T-helper 17 cell (primary cell): ENCODE results near the gene ZNF860. TPM values are rescaled to one million over a fixed set of nuclear protein-coding genes. Genes with fewer than 3 reads are reported as not detected.

ENCODE experiments used
- ATAC-seq: fragments of 150-1000 bp; cut with Tn5 transposase; 2 replicates; pipeline ENCODE4 v1.10.0; 2021; ENCODE audit warnings: mild to moderate bottlenecking, moderate library complexity
- DNase-seq, 3 donors: peaks; one replicate each; pipeline versions ENCODE4 v3.0.0 to v3.0.0-alpha.2; 2020 to 2021
- H3K9me3 ChIP-seq: one replicate; pipeline ENCODE4 v1.7.0; 2013; ENCODE audit warnings: low read length, mild to moderate bottlenecking; ENCODE audit not compliant: control insufficient read depth, poor library complexity, severe bottlenecking
- H3K27ac Mint-ChIP-seq: one replicate; pipeline ENCODE4 v1.8.0; 2022; ENCODE audit warnings: mild to moderate bottlenecking, moderate library complexity, mixed read lengths
- H3K27me3 Mint-ChIP-seq: one replicate; pipeline ENCODE4 v1.8.0; 2022; ENCODE audit warnings: mixed read lengths
- H3K36me3 Mint-ChIP-seq: one replicate; pipeline ENCODE4 v1.8.0; 2022; ENCODE audit warnings: low read depth, mixed read lengths
- H3K4me1 Mint-ChIP-seq: one replicate; pipeline ENCODE4 v1.8.0; 2022; ENCODE audit warnings: mild to moderate bottlenecking, mixed read lengths
- H3K4me3 Mint-ChIP-seq: one replicate; pipeline ENCODE4 v1.8.0; 2022; ENCODE audit warnings: mild to moderate bottlenecking, moderate library complexity, mixed read lengths
- total RNA-seq, 4 donors: library from RNA in 2 of 4; stranded (reverse) in 2 of 4; gene quantifications; one replicate each; pipeline ENCODE4 v1.2.3 and lab custom pipeline; 2022 to 2026

The ZNF860 gene
- total RNA-seq, 2 donors from 2014 or later: 0.25 TPM; not detected in 1

DNA sequence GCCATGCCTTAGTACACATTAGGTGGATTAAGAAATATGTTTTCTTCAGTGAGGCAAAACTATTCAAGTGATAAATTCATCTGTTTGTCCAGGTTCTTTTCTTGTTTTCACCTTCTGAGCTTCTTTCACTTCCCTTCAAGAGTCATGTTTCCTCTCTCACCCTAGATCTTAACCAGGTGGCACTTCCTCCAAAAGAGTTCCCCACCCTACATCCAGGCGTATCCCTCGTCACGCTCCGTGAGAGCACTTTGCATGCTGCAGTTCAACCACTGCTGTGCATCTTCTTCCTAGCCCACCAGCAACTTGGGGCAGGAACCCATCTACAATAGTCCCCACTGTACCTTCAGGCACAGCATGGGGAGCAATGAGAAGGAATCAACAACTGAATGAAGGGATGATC, 29.3 kb upstream of the ZNF860 start:
- peak; percentile 67 for ATAC-seq
- no peak for DNase-seq
- no peak overlapping the region for H3K4me3 Mint-ChIP-seq

GRCh38 chr3:31953091-31953490, 28.5 kb upstream of the ZNF860 start:
- Mint-ChIP-seq H3K4me3 (no peak overlapping the region), H3K27me3 (peaks cover 20% of the 10 kb centered on the region), H3K4me1 (peaks cover 3% of the 10 kb centered on the region), H3K27ac (no peak overlapping the region), H3K36me3 (no peaks in the 10 kb centered on the region)
- ATAC-seq (no peak), DNase-seq (no peak)
- H3K9me3 ChIP-seq: peaks cover 2% of the 10 kb centered on the region

More for the DNA sequence above, 29.3 kb upstream of the ZNF860 start:
- Mint-ChIP-seq H3K36me3 (no peaks in the 10 kb centered on the region), H3K27me3 (peaks cover 23% of the 10 kb centered on the region), H3K27ac (no peak overlapping the region), H3K4me1 (peaks cover 3% of the 10 kb centered on the region)
- H3K9me3 ChIP-seq: peaks cover 2% of the 10 kb centered on the region

- peaks cover 2% of the 10 kb centered on the region for H3K9me3 ChIP-seq
- DNase-seq (no peak), ATAC-seq (no peak)
- H3K27me3 Mint-ChIP-seq: peaks cover 14% of the 10 kb centered on the region
- no peak overlapping the region for H3K4me3 Mint-ChIP-seq
- H3K4me1 Mint-ChIP-seq: peaks cover 3% of the 10 kb centered on the region
- H3K36me3 Mint-ChIP-seq: no peaks in the 10 kb centered on the region
- H3K27ac Mint-ChIP-seq: no peak overlapping the region
Observed at GRCh38 chr3:31953636-31954035, 27.9 kb upstream of the ZNF860 start.

GRCh38 chr3:31955581-31955980, 26.0 kb upstream of the ZNF860 start:
- no peak for DNase-seq
- Mint-ChIP-seq H3K27ac (no peak overlapping the region), H3K4me1 (peaks cover 3% of the 10 kb centered on the region), H3K27me3 (peaks cover 23% of the 10 kb centered on the region), H3K4me3 (no peak overlapping the region), H3K36me3 (no peaks in the 10 kb centered on the region)
- no peak for ATAC-seq
- peaks cover 2% of the 10 kb centered on the region for H3K9me3 ChIP-seq

- Mint-ChIP-seq H3K4me1 (peaks cover 3% of the 10 kb centered on the region), H3K27ac (no peak overlapping the region), H3K4me3 (no peak overlapping the region), H3K36me3 (no peaks in the 10 kb centered on the region), H3K27me3 (peaks cover 28% of the 10 kb centered on the region)
- H3K9me3 ChIP-seq: peaks cover 2% of the 10 kb centered on the region
- no peak for DNase-seq
- ATAC-seq: no peak
Observed at GRCh38 chr3:31957106-31957505, 24.4 kb upstream of the ZNF860 start.

GRCh38 chr3:31958701-31959152, 22.8 kb upstream of the ZNF860 start:
- no peak for DNase-seq
- Mint-ChIP-seq H3K27me3 (peaks cover 26% of the 10 kb centered on the region), H3K4me3 (no peak overlapping the region), H3K36me3 (no peaks in the 10 kb centered on the region), H3K27ac (no peak overlapping the region), H3K4me1 (no peaks in the 10 kb centered on the region)
- no peak for ATAC-seq
- peaks cover 2% of the 10 kb centered on the region for H3K9me3 ChIP-seq

DNA sequence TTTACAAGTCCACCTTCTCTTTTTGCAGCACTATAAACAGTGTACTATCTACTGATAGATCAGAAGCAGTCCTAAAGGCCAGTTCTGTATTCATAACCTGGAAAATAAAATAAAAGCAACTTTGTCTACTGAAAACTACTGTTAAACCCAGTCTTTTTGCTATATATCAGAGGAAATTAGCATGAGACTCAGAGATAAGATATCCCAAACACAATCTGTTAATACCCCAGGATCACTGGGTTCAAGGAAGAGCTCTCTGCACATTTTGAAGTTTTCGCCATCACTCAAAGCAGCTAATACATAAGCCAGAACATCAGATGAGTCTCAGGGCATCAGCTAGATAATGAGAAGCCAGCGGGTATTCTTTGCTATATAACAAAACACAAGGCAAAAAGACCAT, 22.3 kb upstream of the ZNF860 start:
- Mint-ChIP-seq H3K27me3 (peaks cover 30% of the 10 kb centered on the region), H3K36me3 (no peaks in the 10 kb centered on the region), H3K4me3 (no peak overlapping the region), H3K27ac (no peak overlapping the region), H3K4me1 (no peaks in the 10 kb centered on the region)
- ATAC-seq: no peak
- DNase-seq: no peak
- peaks cover 2% of the 10 kb centered on the region for H3K9me3 ChIP-seq

DNA sequence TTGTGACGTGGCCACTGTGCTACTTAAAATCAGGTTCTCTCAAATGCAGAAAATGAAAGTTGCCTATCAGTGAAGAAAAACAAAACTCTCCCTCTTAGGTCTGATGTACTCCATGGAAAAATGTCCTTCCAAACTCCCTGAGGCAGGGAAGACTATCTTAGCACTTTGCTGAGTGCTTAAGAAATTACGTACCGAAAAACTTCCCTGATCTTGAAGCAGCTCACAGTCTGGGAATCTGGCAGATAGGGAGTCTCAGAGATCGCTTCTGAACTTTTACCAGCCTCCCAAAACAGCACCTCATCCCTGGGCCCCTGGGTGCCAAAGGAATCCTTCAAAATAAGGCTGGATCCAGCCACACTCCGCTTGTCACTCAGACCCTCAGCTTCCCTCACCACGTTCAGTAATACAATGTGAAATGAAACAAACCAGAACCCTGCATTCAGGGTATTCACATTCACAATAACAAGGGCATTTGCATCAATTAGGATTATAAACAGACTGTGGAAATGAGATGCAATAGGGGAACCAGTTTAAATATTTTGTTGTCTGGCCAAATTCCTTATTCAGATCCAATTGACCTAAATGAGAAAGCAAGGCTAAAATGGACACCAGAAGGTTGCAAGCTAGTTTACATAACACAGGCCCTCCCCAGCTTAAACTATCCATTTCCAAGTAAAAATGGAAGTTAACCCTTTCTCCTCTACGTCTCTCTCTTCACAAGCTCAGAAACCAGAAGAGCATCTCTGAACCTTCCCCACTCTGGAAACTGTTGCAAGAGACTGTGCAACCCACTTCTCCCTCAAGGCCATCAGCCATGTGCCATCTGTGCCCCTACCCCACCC, 21.4 kb upstream of the ZNF860 start:
- no peaks in the 10 kb centered on the region for H3K4me1 Mint-ChIP-seq
- DNase-seq (no peak), ATAC-seq (no peak)
- no peaks in the 10 kb centered on the region for H3K36me3 Mint-ChIP-seq
- peaks cover 2% of the 10 kb centered on the region for H3K9me3 ChIP-seq
- peaks cover 31% of the 10 kb centered on the region for H3K27me3 Mint-ChIP-seq
- no peak overlapping the region for H3K4me3 Mint-ChIP-seq
- H3K27ac Mint-ChIP-seq: no peak overlapping the region

DNA sequence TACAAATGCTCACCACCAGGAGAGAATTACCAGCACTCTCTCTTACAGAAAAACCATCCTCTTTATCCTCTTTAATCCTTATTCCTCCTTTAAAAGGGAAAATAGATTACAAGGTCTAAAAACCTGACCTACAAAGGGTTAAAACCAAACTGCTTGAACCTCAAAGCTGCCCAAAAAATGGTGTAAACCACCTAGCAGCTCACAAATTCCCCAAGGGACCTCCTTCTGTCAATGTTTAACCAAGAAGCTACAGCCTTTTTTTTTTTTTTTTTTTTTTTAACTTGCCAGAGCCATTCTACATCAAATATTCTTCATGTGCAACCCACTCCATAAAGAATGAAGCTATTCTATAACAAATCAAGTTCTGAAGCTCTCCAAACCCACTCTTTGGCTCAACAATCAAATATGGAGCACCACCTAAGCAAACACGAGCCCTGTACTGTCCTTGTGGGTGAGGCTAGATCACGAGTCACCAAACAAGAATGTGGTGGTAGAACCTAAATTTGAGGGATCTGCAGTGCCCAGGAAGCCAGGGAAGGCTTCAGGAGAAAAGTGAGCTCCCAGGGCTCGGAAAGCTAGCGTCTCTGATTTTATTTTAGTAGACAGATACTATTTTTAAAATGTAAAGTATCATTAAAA, 20.6 kb upstream of the ZNF860 start:
- Mint-ChIP-seq H3K4me1 (no peaks in the 10 kb centered on the region), H3K4me3 (no peak overlapping the region), H3K36me3 (no peaks in the 10 kb centered on the region), H3K27ac (no peak overlapping the region), H3K27me3 (peaks cover 31% of the 10 kb centered on the region)
- ATAC-seq (no peak), DNase-seq (no peak)
- peaks cover 2% of the 10 kb centered on the region for H3K9me3 ChIP-seq

DNA sequence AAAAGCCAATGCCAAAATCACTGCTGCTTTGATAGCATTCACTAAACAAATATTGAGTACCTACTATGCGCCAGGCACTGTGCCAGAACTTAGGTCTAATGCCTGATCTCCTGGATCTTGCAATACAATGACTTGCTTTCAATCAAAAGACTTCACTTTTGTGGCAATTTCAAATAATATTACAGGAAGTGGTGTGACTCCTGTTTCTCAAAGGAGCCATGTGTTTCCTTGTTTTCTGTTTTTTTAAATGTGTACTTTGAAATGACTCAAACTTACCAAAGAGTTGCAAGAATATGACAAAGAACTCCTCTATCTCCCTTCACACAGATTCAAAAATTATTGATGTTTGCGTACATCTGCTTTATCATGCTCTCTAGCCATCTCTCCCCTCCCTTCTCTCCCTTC, 18.7 kb upstream of the ZNF860 start:
- H3K4me1 Mint-ChIP-seq: peaks cover 4% of the 10 kb centered on the region
- no peak for DNase-seq

DNA sequence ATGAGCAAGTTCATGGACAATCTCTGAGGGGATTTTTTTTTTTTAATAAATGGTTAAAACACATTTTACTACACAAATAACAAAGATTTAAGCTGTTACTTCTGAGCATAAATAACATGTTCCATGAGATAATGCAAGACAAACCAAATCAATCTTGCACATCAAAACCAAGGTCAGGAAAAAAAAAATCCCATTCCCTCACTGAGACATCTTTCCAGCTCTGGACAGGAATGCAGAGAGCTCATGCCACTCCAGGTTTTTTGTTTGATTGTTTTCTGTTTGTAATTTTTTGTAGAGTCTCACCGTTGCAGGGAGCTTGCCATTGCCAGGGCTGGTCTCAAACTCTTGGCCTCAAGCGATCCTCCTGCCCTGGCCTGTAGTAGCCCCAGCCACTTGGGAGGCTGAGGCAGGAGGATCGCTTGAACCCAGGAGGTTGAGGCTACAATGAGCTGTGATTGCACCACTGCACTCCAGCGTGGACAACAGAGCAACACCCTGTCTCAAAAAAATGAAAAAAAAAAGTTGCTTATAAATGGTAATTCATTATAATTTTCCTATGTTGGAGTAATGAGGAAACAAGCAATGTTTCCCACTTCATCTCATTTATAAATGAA, 14.5 kb upstream of the ZNF860 start:
- Mint-ChIP-seq H3K27ac (no peak overlapping the region), H3K4me1 (peaks cover 6% of the 10 kb centered on the region), H3K4me3 (no peak overlapping the region), H3K36me3 (no peaks in the 10 kb centered on the region), H3K27me3 (peaks cover 31% of the 10 kb centered on the region)
- DNase-seq (no peak), ATAC-seq (no peak)
- no peaks in the 10 kb centered on the region for H3K9me3 ChIP-seq

More for the DNA sequence above, 18.7 kb upstream of the ZNF860 start:
- no peak overlapping the region for H3K4me3 Mint-ChIP-seq
- H3K27me3 Mint-ChIP-seq: peaks cover 31% of the 10 kb centered on the region
- H3K27ac Mint-ChIP-seq: no peak overlapping the region
- H3K9me3 ChIP-seq: no peaks in the 10 kb centered on the region
- no peaks in the 10 kb centered on the region for H3K36me3 Mint-ChIP-seq
- ATAC-seq: no peak

GRCh38 chr3:31967592-31967991, 14.0 kb upstream of the ZNF860 start:
- no peak for DNase-seq
- no peaks in the 10 kb centered on the region for H3K9me3 ChIP-seq
- Mint-ChIP-seq H3K36me3 (no peaks in the 10 kb centered on the region), H3K27me3 (peaks cover 36% of the 10 kb centered on the region), H3K27ac (no peak overlapping the region), H3K4me3 (no peak overlapping the region), H3K4me1 (peaks cover 6% of the 10 kb centered on the region)
- no peak for ATAC-seq

- no peaks in the 10 kb centered on the region for H3K9me3 ChIP-seq
- Mint-ChIP-seq H3K27me3 (peaks cover 39% of the 10 kb centered on the region), H3K36me3 (no peaks in the 10 kb centered on the region), H3K4me1 (peaks cover 6% of the 10 kb centered on the region), H3K4me3 (no peak overlapping the region), H3K27ac (no peak overlapping the region)
- DNase-seq: no peak
- no peak for ATAC-seq
Observed at GRCh38 chr3:31968369-31968926, 13.1 kb upstream of the ZNF860 start.
